HCT116 (cell line): Measurements from ENCODE around the gene GNRHR.

Experiments
- CTCF ChIP-seq, 3 experiments: fragments of 200-600 bp in 1 of 3; sonication (generic) in 1 of 3; IDR thresholded peaks in 2 of 3; conservative IDR thresholded peaks in 1 of 3; 2 replicates each; pipeline ENCODE4 v1.5.1; 2012 to 2017; ENCODE audit warnings: low read depth in 2 of 3, low read length in 2 of 3, antibody characterized with exemption in 1 of 3, borderline replicate concordance in 1 of 3, control low read depth in 1 of 3, mild to moderate bottlenecking in 1 of 3, mixed read lengths in 1 of 3, mixed run types in 1 of 3, moderate library complexity in 1 of 3; ENCODE audit not compliant: insufficient read depth in 1 of 3
- EZH2 ChIP-seq: fragments of 200-600 bp; sonication (generic); IDR thresholded peaks from 2 replicates; pipeline ENCODE4 v1.6.1; 2017; ENCODE audit warnings: antibody characterized with exemption, mixed run types
- MAX ChIP-seq: IDR thresholded peaks from 2 replicates; pipeline ENCODE4 v1.6.1; 2012
- POLR2A ChIP-seq: IDR thresholded peaks from 2 replicates; pipeline ENCODE4 v1.7.0; 2011; ENCODE audit warnings: borderline replicate concordance; ENCODE audit not compliant: insufficient read depth, insufficient read length; ENCODE audit errors: extremely low read depth
- RAD21 ChIP-seq: IDR thresholded peaks from 2 replicates; pipeline ENCODE4 v1.6.1; 2012; ENCODE audit warnings: low read depth, mild to moderate bottlenecking
- REST ChIP-seq: IDR thresholded peaks from 2 replicates; pipeline ENCODE4 v1.6.1; 2012; ENCODE audit warnings: low read depth
- SIN3A ChIP-seq: IDR thresholded peaks from 2 replicates; pipeline ENCODE4 v1.6.1; 2012; ENCODE audit warnings: low read depth
- SRF ChIP-seq: IDR thresholded peaks from 2 replicates; pipeline ENCODE4 v1.6.1; 2012; ENCODE audit warnings: low read depth
- YY1 ChIP-seq: IDR thresholded peaks from 2 replicates; pipeline ENCODE4 v1.6.1; 2011; ENCODE audit warnings: low read length, low read depth, moderate library complexity, mild to moderate bottlenecking; ENCODE audit not compliant: insufficient replicate concordance; ENCODE audit errors: extremely low read depth

GRCh38 chr4:67717586-67717985 is 36.6 kb downstream of the GNRHR start:
- TF ChIP-seq CTCF (IDR thresholded peaks at IDR 0.05 in 2 of 3, conservative IDR thresholded peaks at IDR 0.05 in 1 of 3; ENCODE audit: borderline replicate concordance in 1 of 3, insufficient read depth in 1 of 3, low read depth in 2 of 3, low read length in 2 of 3) (no peak), EZH2 (no peak), POLR2A (no peak), RAD21 (no peak), MAX (no peak), REST (no peak), SRF (no peak), YY1 (no peak), SIN3A (no peak)
